ENCODE data around the gene CST3. TPM values are rescaled to one million over a fixed set of nuclear protein-coding genes. Genes with fewer than 3 reads are reported as not detected.

Gene CST3
- total RNA-seq, 1 experiment from 2014 or later, result 777 TPM

- Histone ChIP-seq H3K27me3 (replicated peaks; ENCODE audit: control insufficient read depth, insufficient read depth, low read length) (no peaks in the 10 kb centered on the region), H3K36me3 (ENCODE audit: control insufficient read depth, insufficient read depth, low read length) (no peaks in the 10 kb centered on the region), H3K4me3 (ENCODE audit: low read depth, low read length) (no peak overlapping the region), H3K9me3 (no peaks in the 10 kb centered on the region), H3K4me1 (no peaks in the 10 kb centered on the region)
- Mint-ChIP-seq H3K27me3 (ENCODE audit: insufficient read depth, unreplicated experiment) (no peaks in the 10 kb centered on the region), H3K36me3 (ENCODE audit: insufficient read depth, unreplicated experiment) (no peaks in the 10 kb centered on the region), H3K27ac (ENCODE audit: unreplicated experiment) (no peak overlapping the region), H3K4me3 (ENCODE audit: unreplicated experiment) (no peak overlapping the region), H3K9me3 (ENCODE audit: unreplicated experiment) (no peaks in the 10 kb centered on the region), H3K4me1 (ENCODE audit: low read depth, unreplicated experiment) (no peaks in the 10 kb centered on the region)
- no peak for DNase-seq
- POLR2A ChIA-PET, result no interaction called here
- intact Hi-C loops (cut with micrococcal nuclease; ENCODE audit: unreplicated experiment), result loop anchor here (10.0 kb wide), 2 partner anchors 59 to 249 kb away; partner anchors contain the start of gene NXT1
- CTCF ChIA-PET, result no interaction called here
- BruUV-seq (replicated peaks), result no TSS peak
- TF ChIP-seq, protein P1, sequence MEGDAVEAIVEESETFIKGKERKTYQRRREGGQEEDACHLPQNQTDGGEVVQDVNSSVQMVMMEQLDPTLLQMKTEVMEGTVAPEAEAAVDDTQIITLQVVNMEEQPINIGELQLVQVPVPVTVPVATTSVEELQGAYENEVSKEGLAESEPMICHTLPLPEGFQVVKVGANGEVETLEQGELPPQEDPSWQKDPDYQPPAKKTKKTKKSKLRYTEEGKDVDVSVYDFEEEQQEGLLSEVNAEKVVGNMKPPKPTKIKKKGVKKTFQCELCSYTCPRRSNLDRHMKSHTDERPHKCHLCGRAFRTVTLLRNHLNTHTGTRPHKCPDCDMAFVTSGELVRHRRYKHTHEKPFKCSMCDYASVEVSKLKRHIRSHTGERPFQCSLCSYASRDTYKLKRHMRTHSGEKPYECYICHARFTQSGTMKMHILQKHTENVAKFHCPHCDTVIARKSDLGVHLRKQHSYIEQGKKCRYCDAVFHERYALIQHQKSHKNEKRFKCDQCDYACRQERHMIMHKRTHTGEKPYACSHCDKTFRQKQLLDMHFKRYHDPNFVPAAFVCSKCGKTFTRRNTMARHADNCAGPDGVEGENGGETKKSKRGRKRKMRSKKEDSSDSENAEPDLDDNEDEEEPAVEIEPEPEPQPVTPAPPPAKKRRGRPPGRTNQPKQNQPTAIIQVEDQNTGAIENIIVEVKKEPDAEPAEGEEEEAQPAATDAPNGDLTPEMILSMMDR (IDR thresholded peaks at IDR 0.05; ENCODE audit: insufficient read depth in 1 of 2, low read depth in 1 of 2, low read length in 1 of 2, severe bottlenecking in 1 of 2, unreplicated experiment in 1 of 2), result no peak
Observed at GRCh38 chr20:23603321-23603720, 34.4 kb downstream of the CST3 start.

GRCh38 chr20:23602699-23603098 is 35.1 kb downstream of the CST3 start:
- no peak overlapping the region for H3K4me3 ChIP-seq (ENCODE audit: low read depth, low read length)
- no peaks in the 10 kb centered on the region for H3K36me3 ChIP-seq (ENCODE audit: control insufficient read depth, insufficient read depth, low read length)
- H3K4me1 ChIP-seq, result no peaks in the 10 kb centered on the region
- no peaks in the 10 kb centered on the region for H3K4me1 Mint-ChIP-seq (ENCODE audit: low read depth, unreplicated experiment)
- TF ChIP-seq, protein P1 (IDR thresholded peaks at IDR 0.05; ENCODE audit: insufficient read depth in 1 of 2, low read depth in 1 of 2, low read length in 1 of 2, severe bottlenecking in 1 of 2, unreplicated experiment in 1 of 2), result no peak
- H3K27me3 Mint-ChIP-seq (ENCODE audit: insufficient read depth, unreplicated experiment), result no peaks in the 10 kb centered on the region
- no peak overlapping the region for H3K27ac Mint-ChIP-seq (ENCODE audit: unreplicated experiment)
- ChIA-PET POLR2A (no interaction called here), CTCF (no interaction called here)
- intact Hi-C loops (cut with micrococcal nuclease; ENCODE audit: unreplicated experiment), result loop anchor here (10.0 kb wide), 2 partner anchors 58 to 248 kb away; partner anchors contain the start of gene NXT1
- no peaks in the 10 kb centered on the region for H3K27me3 ChIP-seq (replicated peaks; ENCODE audit: control insufficient read depth, insufficient read depth, low read length)
- no peak overlapping the region for H3K4me3 Mint-ChIP-seq (ENCODE audit: unreplicated experiment)
- no TSS peak for BruUV-seq (replicated peaks)
- DNase-seq, result no peak
- no peaks in the 10 kb centered on the region for H3K9me3 Mint-ChIP-seq (ENCODE audit: unreplicated experiment)
- H3K9me3 ChIP-seq, result no peaks in the 10 kb centered on the region
- no peaks in the 10 kb centered on the region for H3K36me3 Mint-ChIP-seq (ENCODE audit: insufficient read depth, unreplicated experiment)

DNA sequence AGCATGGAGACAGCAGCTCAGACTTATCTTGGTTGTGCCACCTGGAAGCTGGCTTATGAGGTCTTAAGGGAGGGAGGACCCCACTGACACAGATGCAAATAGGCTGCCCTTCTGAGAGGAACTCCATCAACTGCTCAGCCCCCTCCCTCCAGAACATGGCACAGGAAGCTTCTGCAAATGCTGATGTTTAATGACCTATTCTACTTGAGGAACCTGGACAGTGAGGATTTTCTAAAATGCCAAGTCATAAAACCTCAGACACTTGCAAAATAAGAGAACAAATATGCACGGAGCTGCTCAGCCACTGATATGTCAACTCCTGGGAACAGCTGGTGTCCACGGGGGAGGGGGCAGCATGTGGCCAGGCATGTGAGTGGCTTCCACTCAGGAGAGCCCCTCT is 35.5 kb downstream of the CST3 start:
- H3K36me3 Mint-ChIP-seq (ENCODE audit: insufficient read depth, unreplicated experiment), result no peaks in the 10 kb centered on the region
- no peaks in the 10 kb centered on the region for H3K27me3 Mint-ChIP-seq (ENCODE audit: insufficient read depth, unreplicated experiment)
- no peaks in the 10 kb centered on the region for H3K4me1 ChIP-seq
- H3K36me3 ChIP-seq (ENCODE audit: control insufficient read depth, insufficient read depth, low read length), result no peaks in the 10 kb centered on the region
- POLR2A ChIA-PET, result no interaction called here
- no peak overlapping the region for H3K27ac Mint-ChIP-seq (ENCODE audit: unreplicated experiment)
- no peaks in the 10 kb centered on the region for H3K27me3 ChIP-seq (replicated peaks; ENCODE audit: control insufficient read depth, insufficient read depth, low read length)
- CTCF ChIA-PET, result no interaction called here
- intact Hi-C loops (cut with micrococcal nuclease; ENCODE audit: unreplicated experiment), result loop anchor here (10.0 kb wide), 2 partner anchors 57 to 247 kb away; partner anchors contain the start of gene NXT1
- no peaks in the 10 kb centered on the region for H3K9me3 ChIP-seq
- BruUV-seq (replicated peaks), result no TSS peak
- DNase-seq, result no peak
- H3K9me3 Mint-ChIP-seq (ENCODE audit: unreplicated experiment), result no peaks in the 10 kb centered on the region
- TF ChIP-seq, protein P1 (IDR thresholded peaks at IDR 0.05; ENCODE audit: insufficient read depth in 1 of 2, low read depth in 1 of 2, low read length in 1 of 2, severe bottlenecking in 1 of 2, unreplicated experiment in 1 of 2), result no peak
- no peak overlapping the region for H3K4me3 ChIP-seq (ENCODE audit: low read depth, low read length)
- H3K4me3 Mint-ChIP-seq (ENCODE audit: unreplicated experiment), result no peak overlapping the region
- H3K4me1 Mint-ChIP-seq (ENCODE audit: low read depth, unreplicated experiment), result no peaks in the 10 kb centered on the region

Data from Caco-2 (cell line).